ENCODE results near the gene PRMT9.

DNA sequence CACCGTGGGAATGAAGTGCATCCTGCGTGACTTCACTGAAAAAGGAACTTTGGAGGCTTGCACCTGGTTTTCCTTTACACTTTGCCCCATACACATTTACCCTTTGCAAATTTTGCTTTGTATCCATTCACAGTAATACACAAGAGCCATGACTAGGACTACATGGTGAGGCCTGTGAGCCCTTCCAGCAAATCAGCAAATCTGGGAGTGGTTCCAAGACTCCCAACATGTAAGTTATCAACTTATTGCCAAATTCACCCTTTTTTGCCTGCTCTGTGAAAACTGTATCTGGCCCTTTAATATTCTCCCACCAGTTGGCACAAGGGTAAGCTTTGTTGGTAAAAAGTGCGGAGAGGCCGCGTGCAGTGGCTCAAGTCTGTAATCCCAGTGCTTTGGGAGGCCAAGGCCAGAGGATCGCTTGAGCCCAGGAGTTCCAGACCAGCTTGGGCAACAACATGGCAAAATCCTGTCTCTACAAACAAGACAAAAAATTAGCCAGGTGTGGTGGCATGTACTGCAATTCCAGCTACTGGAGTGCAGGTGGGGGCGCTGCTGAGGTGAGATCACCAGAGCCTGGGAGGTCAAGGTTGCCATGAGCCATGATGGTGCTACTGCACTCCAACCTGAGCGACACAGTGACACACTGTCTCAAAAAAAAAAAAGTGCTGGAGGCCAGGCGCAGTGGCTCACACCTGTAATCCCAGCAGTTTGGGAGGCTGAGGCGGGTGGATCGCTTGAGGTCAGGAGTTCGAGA is 5.0 kb downstream of the PRMT9 start:
- TF ChIP-seq, protein P1, sequence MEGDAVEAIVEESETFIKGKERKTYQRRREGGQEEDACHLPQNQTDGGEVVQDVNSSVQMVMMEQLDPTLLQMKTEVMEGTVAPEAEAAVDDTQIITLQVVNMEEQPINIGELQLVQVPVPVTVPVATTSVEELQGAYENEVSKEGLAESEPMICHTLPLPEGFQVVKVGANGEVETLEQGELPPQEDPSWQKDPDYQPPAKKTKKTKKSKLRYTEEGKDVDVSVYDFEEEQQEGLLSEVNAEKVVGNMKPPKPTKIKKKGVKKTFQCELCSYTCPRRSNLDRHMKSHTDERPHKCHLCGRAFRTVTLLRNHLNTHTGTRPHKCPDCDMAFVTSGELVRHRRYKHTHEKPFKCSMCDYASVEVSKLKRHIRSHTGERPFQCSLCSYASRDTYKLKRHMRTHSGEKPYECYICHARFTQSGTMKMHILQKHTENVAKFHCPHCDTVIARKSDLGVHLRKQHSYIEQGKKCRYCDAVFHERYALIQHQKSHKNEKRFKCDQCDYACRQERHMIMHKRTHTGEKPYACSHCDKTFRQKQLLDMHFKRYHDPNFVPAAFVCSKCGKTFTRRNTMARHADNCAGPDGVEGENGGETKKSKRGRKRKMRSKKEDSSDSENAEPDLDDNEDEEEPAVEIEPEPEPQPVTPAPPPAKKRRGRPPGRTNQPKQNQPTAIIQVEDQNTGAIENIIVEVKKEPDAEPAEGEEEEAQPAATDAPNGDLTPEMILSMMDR (IDR thresholded peaks at IDR 0.05; ENCODE audit: borderline replicate concordance, extremely low read depth, low read length, poor library complexity, severe bottlenecking), result no peak
- TF ChIP-seq EZH2 (IDR thresholded peaks at IDR 0.05; ENCODE audit: borderline replicate concordance, low read depth, low read length, severe bottlenecking), result no peak
